NCI-H446 treated with DMSO at 0.1 percent for 48 hours (cell line): ENCODE data around the gene RHD.
"Not testable (repeated sequence)": the region's sequence is repeated elsewhere in the genome, so short reads cannot be mapped to it uniquely, and the experiment has no call there.

Source experiments
- DNase-seq: peaks from one replicate; lab custom pipeline; 2025; lab: John Stamatoyannopoulos, UW

Gene RHD

GRCh38 chr1:25308168-25308567 is 35.9 kb downstream of the RHD start:
- not testable (repeated sequence) for DNase-seq

DNA sequence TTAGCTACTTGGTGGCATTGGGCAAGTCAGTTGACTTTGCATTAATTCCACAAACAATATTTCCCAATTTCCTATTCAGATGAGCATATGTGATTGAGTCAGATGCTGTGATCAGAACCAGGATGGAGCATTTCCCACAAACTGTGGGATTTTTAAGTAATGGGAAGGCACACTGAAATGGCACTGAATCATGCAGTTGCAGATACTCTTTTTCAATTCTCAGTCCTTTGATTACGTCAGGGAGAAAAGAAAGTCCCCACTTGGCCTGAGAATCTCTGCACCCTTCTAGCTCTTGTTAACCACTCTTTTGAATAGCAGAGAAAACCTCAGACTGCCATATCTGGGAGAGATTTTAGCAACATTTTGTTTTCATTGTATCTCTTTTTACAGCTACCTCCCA is 36.8 kb downstream of the RHD start:
- not testable (repeated sequence) for DNase-seq

- not testable (repeated sequence) for DNase-seq
These were observed 37.2 kb downstream of the RHD start for GRCh38 chr1:25309486-25309885.

GRCh38 chr1:25312806-25313470 is 40.6 kb downstream of the RHD start:
- not testable (repeated sequence) for DNase-seq

GRCh38 chr1:25320314-25320938 is 48.1 kb downstream of the RHD start:
- DNase-seq = not testable (repeated sequence)

- not testable (repeated sequence) for DNase-seq
These were observed 49.8 kb downstream of the RHD start for GRCh38 chr1:25322127-25322526.

DNA sequence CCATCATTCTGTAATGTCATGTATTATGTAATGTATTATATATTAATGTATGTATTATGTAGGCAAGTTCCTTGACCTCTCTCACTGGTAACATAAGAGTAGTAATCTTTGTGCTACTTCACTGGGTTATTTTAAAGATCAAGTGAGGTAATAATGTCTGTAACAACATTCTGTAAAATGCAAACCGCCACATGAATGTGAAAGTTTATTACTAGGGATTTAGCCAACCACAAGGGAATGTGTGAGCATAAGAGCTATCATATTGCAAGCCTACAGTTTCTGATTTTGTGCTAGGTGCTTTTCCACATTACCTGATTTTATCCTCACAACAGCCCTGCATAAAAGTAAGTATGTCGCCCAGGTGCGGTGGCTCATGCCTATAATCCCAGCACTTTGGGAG is 52.1 kb downstream of the RHD start:
- DNase-seq = not testable (repeated sequence)

GRCh38 chr1:25327864-25328790 is 55.8 kb downstream of the RHD start:
- not testable (repeated sequence) for DNase-seq

DNA sequence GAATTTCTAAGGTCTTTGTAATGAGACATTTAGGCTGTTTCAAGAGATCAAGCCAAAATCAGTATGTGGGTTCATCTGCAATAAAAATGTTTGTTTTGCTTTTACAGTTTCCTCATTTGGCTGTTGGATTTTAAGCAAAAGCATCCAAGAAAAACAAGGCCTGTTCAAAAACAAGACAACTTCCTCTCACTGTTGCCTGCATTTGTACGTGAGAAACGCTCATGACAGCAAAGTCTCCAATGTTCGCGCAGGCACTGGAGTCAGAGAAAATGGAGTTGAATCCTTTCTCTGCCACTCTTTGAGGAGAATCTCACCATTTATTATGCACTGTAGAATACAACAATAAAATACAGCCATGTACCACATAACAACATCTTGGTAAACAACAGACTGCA is 56.5 kb downstream of the RHD start:
- not testable (repeated sequence) for DNase-seq

- not testable (repeated sequence) for DNase-seq
These were observed 57.0 kb downstream of the RHD start for GRCh38 chr1:25329336-25329735.

DNA sequence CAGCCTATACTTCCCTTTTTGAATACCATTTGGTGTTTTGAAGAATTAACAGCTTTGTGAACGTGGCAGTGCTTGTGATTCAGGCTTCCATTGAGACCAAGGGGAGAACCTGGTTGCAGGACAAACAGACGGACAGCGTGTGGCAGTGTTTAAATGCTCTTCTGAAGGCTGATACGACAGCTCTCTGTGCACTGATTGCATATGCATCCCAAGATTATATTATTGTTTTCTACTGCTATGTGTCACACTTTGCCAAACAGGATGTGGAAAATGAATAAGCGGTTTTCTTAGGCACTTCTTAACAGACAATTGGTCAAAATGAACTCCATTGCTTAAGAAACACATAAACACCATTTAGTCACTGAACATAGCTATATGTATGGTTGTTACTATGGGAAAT is 57.6 kb downstream of the RHD start:
- DNase-seq = not testable (repeated sequence)

DNA sequence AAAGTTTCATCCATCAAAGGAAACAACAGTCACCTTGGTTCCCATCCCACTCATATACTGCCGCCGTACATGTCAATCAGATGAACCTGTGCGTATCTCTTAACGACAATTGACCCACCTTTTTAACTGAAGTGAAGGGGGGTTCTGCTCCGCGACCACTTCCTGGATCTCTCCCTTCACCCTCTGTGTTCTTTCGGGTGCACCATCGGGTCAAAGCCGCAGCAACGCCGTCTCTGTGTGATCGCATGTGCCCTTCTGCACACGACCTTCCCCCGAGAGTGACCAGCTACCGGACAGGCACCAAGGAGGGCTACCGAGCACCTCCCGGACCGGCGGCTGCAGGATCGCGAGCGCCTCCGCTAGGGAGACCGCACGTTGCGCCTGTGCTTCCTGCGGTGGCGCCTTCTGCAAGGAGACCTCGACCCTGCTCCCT is 64.6 kb downstream of the RHD start:
- DNase-seq = not testable (repeated sequence)

DNA sequence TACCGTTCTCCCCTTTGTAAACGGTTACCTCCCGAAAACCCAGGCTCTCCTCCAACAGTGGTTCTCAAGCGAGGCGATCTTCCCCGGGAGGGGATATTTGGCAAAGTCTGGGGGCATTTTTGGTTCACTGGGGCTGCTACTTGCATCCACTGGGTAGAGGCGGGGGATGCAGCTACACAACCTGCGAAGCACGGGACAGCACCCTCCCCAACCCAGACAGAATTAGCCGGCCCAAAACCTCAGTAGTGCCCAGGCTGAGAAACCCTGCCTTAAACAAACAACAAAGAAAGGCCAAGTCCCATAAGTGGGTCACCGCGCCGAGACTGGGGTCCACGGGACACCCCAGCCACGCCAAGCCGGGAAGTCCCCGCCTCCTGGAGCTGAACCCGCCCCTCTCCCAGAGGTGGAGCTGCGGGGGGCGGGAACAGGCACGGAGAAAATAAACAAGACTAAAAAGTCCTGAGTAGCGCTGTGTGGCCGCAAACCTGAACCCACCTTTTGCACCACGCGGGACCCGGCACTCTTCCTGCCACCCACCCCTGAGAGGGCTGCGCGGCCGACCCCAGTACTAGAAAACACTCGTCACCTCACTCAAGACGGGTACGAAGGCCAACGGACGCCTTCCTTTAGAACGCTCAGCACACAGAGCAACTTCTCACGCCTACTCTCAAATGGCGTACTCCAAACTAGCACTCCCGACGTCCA is 65.3 kb downstream of the RHD start:
- DNase-seq = not testable (repeated sequence)

GRCh38 chr1:25338188-25338981 is 66.1 kb downstream of the RHD start, which contains the start of gene TMEM50A:
TSS of gene TMEM50A (plus strand) at chr1:25338334. CDS start at chr1:25340487, 2,153 bp downstream.
- peak; percentile 66 for DNase-seq

DNA sequence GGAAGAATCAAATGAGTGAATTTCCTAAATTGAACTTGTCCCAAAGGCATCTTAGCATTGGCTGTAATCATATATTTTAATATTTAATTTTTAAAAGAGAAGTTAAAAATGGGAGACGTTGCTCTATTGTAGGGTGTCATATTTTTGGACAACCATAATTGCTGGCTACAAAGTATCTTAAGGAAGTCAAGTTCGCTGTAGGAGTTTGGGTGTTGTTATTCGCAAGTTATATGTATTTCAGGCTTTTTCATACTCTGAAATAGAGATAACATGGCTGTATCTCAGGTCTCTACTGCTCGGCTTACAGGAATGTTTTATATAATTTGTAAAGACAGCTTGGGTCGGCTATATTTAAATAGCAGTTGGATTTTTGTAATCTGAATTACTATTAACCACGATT is 66.7 kb downstream of the RHD start:
- DNase-seq = no peak

DNA sequence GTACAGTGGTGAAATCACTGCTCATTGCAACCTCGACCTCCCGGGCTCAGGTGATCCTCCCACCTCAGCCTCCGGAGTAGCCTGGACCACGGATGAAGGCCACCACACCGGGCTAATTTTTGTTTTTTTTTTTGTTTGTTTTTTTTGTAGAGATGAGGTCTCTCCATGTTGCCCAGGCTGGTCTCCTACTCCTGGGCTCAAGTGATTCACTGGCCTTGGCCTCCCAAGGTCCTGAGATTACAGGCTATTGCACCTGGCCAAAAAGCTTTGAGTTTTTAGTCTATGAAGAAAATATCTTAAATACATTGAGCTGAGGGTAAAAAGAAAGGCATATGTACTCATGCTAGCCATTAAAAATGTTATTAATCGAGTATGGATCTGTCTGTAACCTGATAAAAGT is 69.4 kb downstream of the RHD start:
- no peak for DNase-seq

GRCh38 chr1:25342846-25343245 is 70.5 kb downstream of the RHD start:
- no peak for DNase-seq

GRCh38 chr1:25343872-25344271 is 71.6 kb downstream of the RHD start:
- DNase-seq = no peak

- DNase-seq = no peak
These were observed 75.2 kb downstream of the RHD start for GRCh38 chr1:25347556-25347955.

DNA sequence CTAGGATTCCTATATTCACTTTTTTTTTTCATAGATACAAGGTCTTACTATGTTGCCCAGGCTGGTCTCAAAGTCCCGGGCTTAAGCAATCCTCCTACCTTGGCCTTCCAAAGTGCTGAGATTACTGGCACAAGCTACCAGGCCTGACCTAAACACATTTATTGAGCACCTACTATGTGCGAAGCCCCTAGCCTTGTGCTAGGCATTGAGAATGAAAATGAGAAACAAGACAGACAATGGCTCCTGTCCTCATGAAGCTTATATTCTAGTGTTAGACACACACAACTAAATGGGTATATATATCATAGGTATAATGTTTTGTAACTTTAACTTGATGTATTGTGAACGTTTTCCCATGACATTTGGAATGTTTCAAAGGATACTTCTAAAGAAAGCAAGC is 77.3 kb downstream of the RHD start:
- DNase-seq = no peak

- DNase-seq = no peak
These were observed 83.6 kb downstream of the RHD start for GRCh38 chr1:25355841-25356395.
